DMS 273 treated with DMSO at 0.1 percent for 48 hours (cell line): ENCODE results near the gene ZAR1L.
"Not testable (repeated sequence)": the region's sequence is repeated elsewhere in the genome, so short reads cannot be mapped to it uniquely, and the experiment has no call there.

Experiments
- DNase-seq: peaks from one replicate; lab custom pipeline; 2025; lab: John Stamatoyannopoulos, UW

Gene ZAR1L

GRCh38 chr13:32315238-32316027 is at the start of gene ZAR1L, which contains the start of gene BRCA2:
Gene ZAR1L (minus strand): TSS chr13:32315363. CDS start chr13:32311925, 3,438 bp downstream.
Gene BRCA2 (plus strand): TSS chr13:32315508. CDS start chr13:32316461, 953 bp downstream.
- peak; percentile 66 for DNase-seq

- DNase-seq: no peak
These were observed 47.4 kb upstream of the ZAR1L start for GRCh38 chr13:32362574-32362973.

GRCh38 chr13:32355935-32356334 is 40.8 kb upstream of the ZAR1L start:
- not testable (repeated sequence) for DNase-seq

GRCh38 chr13:32354040-32354439 is 38.9 kb upstream of the ZAR1L start:
- DNase-seq: no peak

GRCh38 chr13:32350839-32351441 is 35.8 kb upstream of the ZAR1L start:
- DNase-seq: not testable (repeated sequence)

- DNase-seq: no peak
These were observed 32.5 kb upstream of the ZAR1L start for GRCh38 chr13:32347651-32348050.

GRCh38 chr13:32340914-32341313 is 25.8 kb upstream of the ZAR1L start:
- DNase-seq: no peak

GRCh38 chr13:32334671-32335070 is 19.5 kb upstream of the ZAR1L start:
- no peak for DNase-seq

- DNase-seq: no peak
These were observed 15.3 kb upstream of the ZAR1L start for GRCh38 chr13:32330441-32330840.

GRCh38 chr13:32323912-32324311 is 8.7 kb upstream of the ZAR1L start:
- no peak for DNase-seq

GRCh38 chr13:32320528-32320927 is 5.4 kb upstream of the ZAR1L start:
- DNase-seq: no peak

- DNase-seq: no peak
These were observed 2.7 kb upstream of the ZAR1L start for GRCh38 chr13:32317716-32318465.

- DNase-seq: no peak
These were observed 1.3 kb upstream of the ZAR1L start for GRCh38 chr13:32316501-32316900.

- DNase-seq: no peak
These were observed 821 bp upstream of the ZAR1L start for GRCh38 chr13:32316028-32316339.

GRCh38 chr13:32314271-32315237 is 609 bp downstream of the ZAR1L start:
- no peak for DNase-seq

- DNase-seq: no peak
These were observed 3.8 kb downstream of the ZAR1L start for GRCh38 chr13:32311188-32311897.

- no peak for DNase-seq
These were observed 4.9 kb downstream of the ZAR1L start for GRCh38 chr13:32310134-32310706.

GRCh38 chr13:32309312-32310133 is 5.6 kb downstream of the ZAR1L start:
- DNase-seq: no peak

- no peak for DNase-seq
These were observed 9.5 kb downstream of the ZAR1L start for GRCh38 chr13:32305646-32306045.

- DNase-seq: no peak
These were observed 12.7 kb downstream of the ZAR1L start for GRCh38 chr13:32302461-32302860.
